Fibroblast of skin of right biceps (primary cell): Measurements from ENCODE around the gene SYTL1.

Experiments
- DNase-seq: peaks from one replicate; pipeline ENCODE4 v3.0.0-alpha.2; 2013

SYTL1 gene

GRCh38 chr1:27318596-27318995 lies 23.2 kb upstream of the SYTL1 start:
- peak; percentile 85 for DNase-seq

- DNase-seq: peak; percentile 98
Observed at GRCh38 chr1:27321813-27322568, 19.8 kb upstream of the SYTL1 start, which contains the start of gene TMEM222. Gene TMEM222 (plus strand): TSS chr1:27322163. CDS start chr1:27322198, 35 bp downstream.

- no peak for DNase-seq
Observed at GRCh38 chr1:27322569-27323240, 19.1 kb upstream of the SYTL1 start.

- no peak for DNase-seq
Observed at GRCh38 chr1:27325286-27325685, 16.5 kb upstream of the SYTL1 start.

- no peak for DNase-seq
Observed at GRCh38 chr1:27327964-27328363, 13.9 kb upstream of the SYTL1 start.

GRCh38 chr1:27330786-27331185 lies 11.0 kb upstream of the SYTL1 start:
- DNase-seq: no peak

GRCh38 chr1:27331426-27331825 lies 10.4 kb upstream of the SYTL1 start:
- no peak for DNase-seq

GRCh38 chr1:27331922-27332321 lies 9.9 kb upstream of the SYTL1 start:
- no peak for DNase-seq

- DNase-seq: peak; percentile 36
Observed at GRCh38 chr1:27332536-27333281, 9.1 kb upstream of the SYTL1 start.

- no peak for DNase-seq
Observed at GRCh38 chr1:27333717-27334279, 8.0 kb upstream of the SYTL1 start.

GRCh38 chr1:27335506-27336422 lies 6.1 kb upstream of the SYTL1 start:
- DNase-seq: no peak

- no peak for DNase-seq
Observed at GRCh38 chr1:27336756-27337155, 5.1 kb upstream of the SYTL1 start.

GRCh38 chr1:27338751-27339150 lies 3.1 kb upstream of the SYTL1 start:
- no peak for DNase-seq

- no peak for DNase-seq
Observed at GRCh38 chr1:27339213-27339612, 2.6 kb upstream of the SYTL1 start.

GRCh38 chr1:27342391-27342777 lies 562 bp downstream of the SYTL1 start:
- DNase-seq: no peak

- no peak for DNase-seq
Observed at GRCh38 chr1:27342778-27343638, 1.2 kb downstream of the SYTL1 start.

GRCh38 chr1:27343639-27344025 lies 1.8 kb downstream of the SYTL1 start:
- no peak for DNase-seq

- DNase-seq: no peak
Observed at GRCh38 chr1:27345272-27345671, 3.5 kb downstream of the SYTL1 start.

GRCh38 chr1:27346357-27346756 lies 4.5 kb downstream of the SYTL1 start:
- DNase-seq: no peak

GRCh38 chr1:27346991-27347624 lies 5.3 kb downstream of the SYTL1 start:
- DNase-seq: peak; percentile 29
